HK-2 (cell line): ENCODE measurements around the gene CDH23.

Experiments
- DNase-seq: peaks from one replicate; pipeline ENCODE4 v3.0.0-alpha.2; 2018; ENCODE audit not compliant: unreplicated experiment

CDH23 gene

GRCh38 chr10:71467161-71467560 is 70.4 kb downstream of the CDH23 start:
- no peak for DNase-seq

- no peak for DNase-seq
Measured at GRCh38 chr10:71467569-71468362, 71.0 kb downstream of the CDH23 start.

GRCh38 chr10:71468363-71469094 is 71.8 kb downstream of the CDH23 start:
- DNase-seq: no peak

GRCh38 chr10:71471006-71471405 is 74.3 kb downstream of the CDH23 start:
- no peak for DNase-seq

- DNase-seq: no peak
Measured at GRCh38 chr10:71471957-71472365, 75.2 kb downstream of the CDH23 start.

- DNase-seq: no peak
Measured at GRCh38 chr10:71472466-71472865, 75.7 kb downstream of the CDH23 start.

GRCh38 chr10:71472912-71473311 is 76.2 kb downstream of the CDH23 start:
- no peak for DNase-seq

GRCh38 chr10:71473671-71474599 is 77.2 kb downstream of the CDH23 start:
- DNase-seq: no peak

- no peak for DNase-seq
Measured at GRCh38 chr10:71474702-71475242, 78.1 kb downstream of the CDH23 start.

GRCh38 chr10:71475243-71475871 is 78.6 kb downstream of the CDH23 start:
- no peak for DNase-seq

- DNase-seq: no peak
Measured at GRCh38 chr10:71476228-71477011, 79.7 kb downstream of the CDH23 start.

GRCh38 chr10:71478173-71478572 is 81.5 kb downstream of the CDH23 start:
- DNase-seq: no peak

GRCh38 chr10:71478813-71479365 is 82.2 kb downstream of the CDH23 start:
- no peak for DNase-seq

GRCh38 chr10:71479831-71480230 is 83.1 kb downstream of the CDH23 start:
- no peak for DNase-seq

GRCh38 chr10:71480662-71481061 is 83.9 kb downstream of the CDH23 start:
- DNase-seq: no peak

GRCh38 chr10:71481746-71482410 is 85.2 kb downstream of the CDH23 start:
- no peak for DNase-seq

GRCh38 chr10:71482620-71483019 is 85.9 kb downstream of the CDH23 start:
- no peak for DNase-seq

GRCh38 chr10:71483135-71483534 is 86.4 kb downstream of the CDH23 start:
- DNase-seq: no peak

- no peak for DNase-seq
Measured at GRCh38 chr10:71483885-71484751, 87.4 kb downstream of the CDH23 start.
